HG03039 (cell line): ENCODE measurements around the gene SLC38A10.
A peak's percentile ranks its signal among the peaks of the same experiment; 100 is the strongest.

Experiments used
- ATAC-seq: cut with Tn5 transposase; IDR thresholded peaks from one replicate; pipeline ENCODE4 v1.9.1; 2021; ENCODE audit warnings: mild to moderate bottlenecking, moderate library complexity; ENCODE audit not compliant: unreplicated experiment

The SLC38A10 gene

DNA sequence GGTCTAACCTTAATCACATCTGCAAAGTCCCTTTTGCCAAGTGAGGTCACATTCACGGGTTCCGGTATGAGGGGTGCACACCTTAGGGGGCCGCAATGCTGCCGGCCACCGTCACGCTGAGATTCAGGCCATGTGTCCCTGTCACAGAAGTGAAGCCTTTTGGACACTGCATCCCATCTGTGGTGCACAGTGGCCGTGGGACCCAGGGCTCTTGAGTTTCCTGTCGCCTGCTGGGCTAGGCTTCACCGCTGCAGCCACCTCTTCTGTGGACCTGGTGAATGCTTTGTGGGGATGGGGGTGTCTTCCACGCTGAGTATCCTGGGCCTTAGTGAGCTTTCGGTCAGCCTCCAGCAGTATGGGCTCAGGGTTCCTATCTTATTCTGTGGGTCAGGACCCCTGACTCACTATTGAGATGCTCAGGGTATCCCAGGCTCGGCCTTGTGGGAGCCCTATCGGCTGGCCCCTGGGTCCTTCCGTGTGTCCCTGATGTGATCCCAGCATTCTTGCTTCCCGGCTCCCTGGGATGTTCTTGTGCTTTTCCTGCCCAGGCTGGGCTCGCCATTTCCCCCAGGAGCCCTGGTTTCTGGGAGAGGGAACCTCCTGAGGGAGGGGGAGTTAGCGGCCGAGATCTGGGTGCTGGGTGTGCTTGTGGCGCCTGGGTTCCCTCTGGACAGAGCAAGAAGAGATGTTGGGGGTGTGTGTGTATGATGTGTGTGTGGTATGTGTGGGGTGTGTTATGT is 4.9 kb upstream of the SLC38A10 start:
- ATAC-seq, result no peak

DNA sequence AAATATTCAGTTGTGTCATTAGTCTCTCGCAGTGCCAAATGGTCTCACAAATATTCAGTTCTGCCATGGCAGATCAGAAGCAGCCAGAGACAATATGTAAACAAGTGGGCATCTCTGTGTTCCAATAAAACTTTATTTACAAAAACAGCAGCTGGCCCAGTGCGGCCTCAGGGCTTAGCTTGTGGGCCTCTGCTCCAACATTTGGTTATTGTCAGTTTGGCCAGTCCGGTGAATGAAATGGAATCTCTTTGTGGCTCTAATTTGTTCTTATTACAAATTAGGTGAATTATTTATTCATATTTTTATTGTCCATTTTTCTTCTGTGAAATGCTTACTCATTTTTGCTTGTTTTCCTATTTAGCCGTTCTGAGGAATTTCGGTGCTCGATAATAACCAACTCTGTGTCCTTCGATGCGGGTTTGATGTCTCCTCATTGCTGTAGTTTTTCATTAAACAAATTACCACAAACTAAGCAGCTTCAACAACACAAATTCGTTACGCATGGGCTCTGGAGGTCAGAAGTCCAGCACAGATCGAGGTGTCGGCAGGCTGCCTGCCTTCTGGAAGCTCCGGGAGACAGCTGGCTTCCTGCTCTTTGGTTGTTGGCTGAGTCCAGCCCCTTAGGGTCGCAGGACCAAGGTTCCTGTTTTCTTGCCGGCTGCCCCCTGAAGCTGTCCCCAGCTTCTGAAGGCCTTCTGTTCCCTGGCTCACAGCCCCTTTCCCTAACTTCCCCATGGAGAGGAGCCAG is 4.1 kb upstream of the SLC38A10 start:
- no peak for ATAC-seq

DNA sequence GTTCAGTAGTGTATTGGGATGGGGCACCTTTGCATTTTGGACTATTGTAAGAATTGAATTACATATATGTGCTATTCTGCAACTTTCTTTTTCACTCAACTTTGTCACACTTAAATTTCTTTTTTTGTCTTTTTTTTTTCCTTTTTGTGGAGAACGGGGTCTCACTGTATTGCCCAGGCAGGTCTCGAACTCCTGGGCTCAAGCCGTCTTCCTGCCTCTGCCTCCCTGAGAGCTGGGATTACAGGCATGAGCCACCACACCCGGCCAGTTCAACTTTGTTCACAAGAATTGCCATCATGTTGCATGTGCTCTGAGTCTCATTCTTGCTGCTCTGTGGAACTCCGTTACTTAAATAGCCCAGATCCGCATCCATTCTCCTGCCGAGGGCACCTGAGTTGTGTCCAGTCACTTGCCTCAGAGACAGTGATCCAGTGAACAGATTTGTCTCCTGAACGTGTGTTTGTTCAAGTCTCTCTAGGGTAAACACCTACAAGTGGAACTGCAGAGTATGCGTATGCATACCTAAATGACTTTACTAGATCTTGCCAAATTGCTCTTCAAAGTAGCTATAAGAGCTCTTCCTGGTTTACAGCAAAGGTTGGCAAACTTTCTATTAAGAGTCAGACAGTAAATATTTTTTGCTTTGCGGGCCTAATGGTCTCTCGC is 3.4 kb upstream of the SLC38A10 start:
- ATAC-seq, result no peak

DNA sequence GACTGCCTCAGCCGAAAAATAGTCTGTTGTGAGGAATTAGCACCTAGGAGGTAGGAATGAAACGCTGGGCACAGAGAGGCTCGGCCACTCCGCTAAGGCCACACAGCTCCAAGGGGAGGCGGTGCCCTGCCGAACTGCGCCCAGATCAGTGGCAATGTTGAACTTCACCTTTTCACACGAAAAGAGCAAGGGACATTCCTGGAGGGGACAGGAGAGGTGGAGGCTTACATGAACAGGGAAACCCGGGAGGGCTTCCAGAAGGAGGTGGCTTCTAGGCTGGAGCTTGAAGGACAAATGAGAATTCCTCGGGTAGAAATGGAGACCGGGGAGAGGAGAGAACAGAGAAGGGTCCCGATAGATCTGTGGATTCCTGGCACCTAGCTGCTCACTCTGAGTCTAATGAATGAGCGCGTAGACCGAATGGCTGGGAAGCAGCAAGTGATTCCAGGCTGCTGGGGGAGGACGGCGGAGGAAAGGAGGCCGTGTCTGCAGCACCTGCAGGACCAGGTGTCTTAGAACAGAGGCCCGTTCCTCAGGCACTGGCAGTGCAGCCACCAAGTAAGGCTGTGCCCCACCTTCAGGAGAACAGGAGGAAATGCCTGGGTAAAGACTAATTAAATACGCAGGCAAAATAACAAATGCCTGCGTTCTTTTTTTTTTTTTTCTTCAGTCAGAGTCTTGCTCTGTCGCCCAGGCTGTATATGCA is 722 bp upstream of the SLC38A10 start:
- no peak for ATAC-seq

DNA sequence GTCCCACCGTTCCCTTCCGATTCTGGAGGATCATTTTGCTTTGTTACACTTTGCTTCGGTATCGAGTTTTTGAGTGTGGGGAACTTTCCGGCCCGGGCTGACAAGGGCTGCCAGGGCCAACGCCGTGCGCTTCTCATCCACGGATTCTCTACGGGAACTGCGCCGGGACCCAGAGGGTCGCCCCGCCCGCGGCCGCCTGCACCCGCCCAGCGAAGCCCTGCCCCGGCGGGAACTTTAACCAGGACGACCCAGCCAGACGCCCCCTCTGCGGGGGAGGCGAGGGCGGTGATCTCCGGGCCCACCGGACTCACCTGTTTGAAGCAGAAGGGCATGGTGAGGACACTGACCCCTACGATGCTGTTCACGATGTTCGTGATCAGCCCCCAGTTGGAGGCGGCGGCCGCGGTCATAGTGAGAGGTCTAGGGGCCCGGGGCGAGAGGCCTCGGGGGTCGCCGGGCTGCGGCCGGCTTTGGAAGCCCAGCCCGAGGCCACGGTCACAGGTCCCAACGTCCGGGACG is 536 bp downstream of the SLC38A10 start:
- peak; percentile 12 for ATAC-seq

DNA sequence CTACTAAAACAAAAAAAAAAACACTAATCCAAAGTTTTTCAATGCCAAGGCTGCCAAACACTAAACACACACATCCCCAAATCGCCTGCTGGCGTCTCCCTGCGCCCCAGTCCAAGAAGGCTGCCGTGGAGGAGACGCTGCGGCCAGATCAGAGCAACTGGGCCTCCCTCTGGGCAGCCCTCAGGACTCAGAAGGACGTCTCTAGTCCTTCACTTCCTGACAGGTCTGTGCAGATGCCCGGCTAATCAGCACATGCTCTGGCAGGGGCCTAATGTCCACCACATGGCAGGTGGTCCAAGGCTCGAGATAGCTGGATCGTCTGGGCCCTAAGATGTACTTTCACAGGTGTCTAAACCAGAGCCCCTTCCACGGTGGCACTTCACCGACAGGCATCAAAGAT is 2.7 kb downstream of the SLC38A10 start:
- ATAC-seq, result no peak

DNA sequence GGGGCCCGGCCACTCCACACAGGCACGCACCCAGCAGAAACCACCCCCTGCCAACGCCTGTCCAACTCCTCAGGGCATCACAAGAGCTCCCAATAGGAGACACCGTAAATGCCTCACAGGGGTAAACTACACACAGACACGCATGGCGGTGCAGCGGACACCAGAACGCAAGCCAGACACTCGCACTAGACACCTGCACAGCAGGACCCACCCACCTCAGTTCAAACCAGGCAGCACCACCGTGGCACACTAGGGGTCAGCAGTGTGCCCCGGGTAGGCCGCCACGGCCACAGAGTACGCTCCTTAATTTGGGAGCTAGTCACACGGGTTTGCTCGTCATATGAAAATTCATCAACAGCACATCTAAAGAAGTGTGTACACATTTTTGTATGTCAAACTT is 3.4 kb downstream of the SLC38A10 start:
- ATAC-seq, result no peak

DNA sequence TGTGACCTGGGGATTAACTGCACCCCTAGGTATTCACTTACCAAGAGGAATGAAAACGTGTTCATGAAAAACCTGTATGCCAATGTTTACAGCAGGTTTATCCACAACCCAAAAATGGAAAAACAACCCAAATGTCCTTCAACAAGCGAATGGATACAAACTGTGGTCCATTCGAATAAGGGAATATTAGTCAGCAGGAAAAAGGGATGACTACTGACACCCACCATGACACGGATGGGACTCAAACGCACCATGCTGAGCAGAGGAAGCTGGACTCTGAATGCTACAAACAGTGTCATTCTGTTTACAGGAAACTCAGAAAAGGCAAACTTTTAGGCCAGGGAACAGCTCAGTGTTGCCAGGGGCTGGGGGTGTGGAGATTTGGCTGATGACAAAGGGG is 4.9 kb downstream of the SLC38A10 start:
- ATAC-seq, result no peak

DNA sequence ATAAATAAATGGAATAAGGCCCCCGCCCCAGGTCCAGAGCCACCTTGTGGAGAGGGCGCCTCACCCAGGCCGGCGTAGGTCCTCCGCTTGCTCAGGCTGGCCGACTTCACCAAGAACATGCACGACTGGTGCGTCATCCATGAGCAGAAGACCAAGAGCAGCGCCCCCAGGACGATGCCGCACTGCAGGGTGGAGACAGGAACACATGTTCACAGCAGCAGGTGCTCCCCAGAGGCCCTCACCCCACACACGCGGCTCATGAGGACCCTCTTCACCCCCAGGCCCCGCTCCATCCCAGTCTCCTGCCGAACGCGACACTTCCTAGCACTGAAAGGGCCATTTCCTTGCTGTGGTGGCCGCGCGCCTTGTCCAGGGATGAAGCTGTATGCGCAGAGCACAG is 5.5 kb downstream of the SLC38A10 start:
- ATAC-seq, result no peak

DNA sequence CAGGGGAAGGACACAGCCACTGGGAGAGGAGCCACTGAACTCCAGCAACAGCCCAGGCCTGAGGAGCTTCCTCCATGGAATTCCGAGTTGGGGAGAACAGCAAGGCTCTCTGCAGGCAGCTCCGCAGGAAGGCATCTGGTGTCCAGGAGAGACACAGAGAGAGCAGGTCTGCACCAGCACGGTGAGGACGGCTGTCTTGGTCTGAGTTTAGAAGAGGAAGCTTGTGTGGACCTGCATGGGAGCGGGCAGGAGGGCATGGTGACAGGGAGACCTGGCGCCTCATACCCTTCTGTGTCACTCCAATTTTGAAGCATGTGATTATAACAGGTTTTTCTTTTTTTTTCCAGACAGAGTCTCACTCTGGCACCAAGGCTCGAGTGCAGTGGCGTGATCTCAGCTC is 6.4 kb downstream of the SLC38A10 start:
- ATAC-seq, result no peak

DNA sequence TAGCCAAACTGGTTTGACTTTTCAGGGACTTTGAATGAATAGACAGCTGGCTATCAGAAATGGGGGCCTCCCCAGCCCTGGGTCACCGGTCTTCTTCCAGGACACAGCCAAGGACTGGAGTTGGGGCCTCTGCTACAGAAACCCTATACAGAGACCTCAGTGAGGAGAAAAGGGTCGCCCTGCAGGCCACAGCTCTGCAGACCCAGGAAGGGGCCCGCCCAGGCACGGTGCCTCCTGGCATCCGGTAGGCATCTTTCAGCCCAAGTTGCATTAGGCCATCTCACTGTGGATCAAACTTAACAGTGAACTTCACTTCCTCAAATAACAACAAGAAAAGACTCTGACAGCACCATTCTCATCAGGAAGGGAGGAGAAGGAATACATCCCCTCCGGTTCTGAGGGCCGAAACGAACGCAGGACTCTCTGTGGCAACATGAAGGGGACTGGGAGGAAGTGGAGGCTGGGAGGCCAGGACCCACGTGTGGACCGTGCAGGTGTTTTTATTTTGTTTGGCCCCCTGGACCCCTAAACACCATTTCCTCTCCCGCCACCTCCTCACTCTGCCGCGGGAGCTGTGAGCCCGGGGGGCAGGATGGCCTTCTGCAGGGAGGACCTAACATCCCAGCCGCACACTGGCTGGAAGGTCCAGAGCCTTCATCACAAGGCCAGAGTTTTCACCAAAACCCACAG is 7.2 kb downstream of the SLC38A10 start:
- no peak for ATAC-seq

DNA sequence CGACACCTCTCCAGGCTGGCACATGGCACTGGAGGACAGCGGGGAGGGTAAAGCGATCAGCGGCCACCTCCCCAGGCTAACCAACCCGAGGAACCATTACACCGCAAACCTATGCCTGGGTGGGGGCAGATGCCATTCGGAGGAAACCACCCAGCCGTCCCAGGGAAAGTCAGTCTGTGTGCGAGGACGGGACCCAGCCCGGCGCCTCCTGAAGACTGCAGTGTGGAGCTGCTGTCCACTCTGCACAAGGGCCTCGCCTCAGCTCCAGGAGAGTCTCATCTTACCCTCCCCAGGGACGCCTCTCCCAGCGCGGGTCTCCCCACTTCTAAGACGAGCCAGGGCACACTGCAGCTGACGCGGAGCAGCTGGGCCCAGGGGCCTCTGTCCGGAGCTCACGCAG is 8.0 kb downstream of the SLC38A10 start:
- ATAC-seq, result no peak

DNA sequence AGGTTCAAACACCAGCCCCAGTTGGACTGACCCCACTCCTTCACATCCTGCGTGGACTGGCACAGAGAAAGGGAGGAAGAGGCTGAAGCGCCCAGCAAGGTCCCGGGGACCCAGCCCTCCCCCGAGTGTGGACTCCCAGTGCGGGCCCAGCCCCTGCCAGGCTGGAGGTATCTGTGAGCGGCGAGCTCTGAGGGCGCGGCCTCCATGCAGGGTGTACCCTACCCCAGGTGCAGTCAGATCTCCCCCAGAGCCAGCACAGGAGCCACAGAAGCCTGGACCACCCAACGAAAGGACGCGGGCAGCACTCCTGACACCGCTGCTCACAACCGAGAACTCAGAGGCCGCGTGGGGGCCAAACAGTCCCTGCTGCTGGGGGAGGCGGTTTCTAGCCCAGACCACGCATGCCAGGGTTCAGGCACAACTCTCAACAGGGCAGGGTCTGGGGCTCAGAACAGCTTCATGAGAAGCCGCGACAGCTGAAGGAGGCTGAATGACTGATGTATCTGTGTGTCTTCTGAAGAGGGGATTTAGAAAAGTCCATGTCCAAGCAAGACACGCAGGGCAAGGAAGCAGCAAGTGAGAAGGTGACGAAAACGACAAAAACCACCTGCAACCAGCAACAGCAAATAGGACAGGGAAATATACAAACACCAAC is 8.5 kb downstream of the SLC38A10 start:
- ATAC-seq, result no peak

DNA sequence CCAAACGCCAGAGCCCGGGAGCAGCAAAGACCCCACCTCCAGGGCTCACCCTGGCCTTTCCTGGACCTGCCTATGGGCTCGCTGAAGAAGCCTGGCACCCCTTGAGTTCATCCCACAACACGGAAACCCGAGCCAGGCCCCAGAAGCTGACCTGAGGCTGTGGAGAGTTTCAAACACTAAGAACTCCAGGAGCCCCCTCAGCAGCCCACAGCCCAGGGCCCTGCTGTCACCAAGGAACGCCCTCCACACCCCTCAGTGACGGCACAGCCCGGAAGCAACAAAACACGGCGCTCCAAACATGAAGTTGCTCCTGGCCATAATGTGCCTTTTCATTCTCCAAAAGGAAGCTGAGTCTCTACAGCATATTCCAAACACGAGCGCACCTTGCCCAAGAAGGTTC is 9.2 kb downstream of the SLC38A10 start:
- ATAC-seq, result no peak

DNA sequence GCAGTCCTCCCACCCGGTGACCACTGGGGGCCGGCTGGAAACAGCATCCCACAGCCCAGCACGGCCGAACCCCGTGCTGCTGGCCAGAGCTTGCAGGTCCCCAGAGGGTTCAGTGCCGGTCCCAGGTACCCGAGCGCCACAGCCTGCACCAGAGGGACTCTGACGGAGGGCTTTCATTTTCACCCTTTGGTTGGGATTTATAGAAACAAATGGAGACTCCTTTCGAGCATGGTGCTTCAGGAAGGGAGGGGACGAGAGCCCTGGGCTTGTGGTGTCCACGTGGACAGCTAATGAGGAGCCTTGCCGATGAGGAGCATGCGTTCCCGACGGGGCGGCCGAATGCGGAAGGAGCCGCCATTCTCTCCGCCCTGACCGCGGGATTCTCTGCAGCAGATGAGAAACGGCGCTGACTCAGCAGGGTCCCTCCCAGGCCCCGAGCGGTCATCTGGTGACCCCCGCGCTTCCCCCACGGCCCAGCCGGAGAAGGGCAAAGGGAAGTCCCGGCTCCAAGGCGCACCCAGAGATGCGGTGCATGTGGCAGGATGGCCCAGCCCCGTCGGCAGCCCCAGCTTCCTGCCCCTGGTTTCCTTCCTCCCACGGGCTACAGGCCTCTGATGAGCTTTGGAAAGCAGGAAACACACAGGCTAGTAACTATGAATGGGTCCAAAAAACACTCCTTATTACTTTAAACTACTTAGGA is 9.8 kb downstream of the SLC38A10 start:
- ATAC-seq, result no peak

DNA sequence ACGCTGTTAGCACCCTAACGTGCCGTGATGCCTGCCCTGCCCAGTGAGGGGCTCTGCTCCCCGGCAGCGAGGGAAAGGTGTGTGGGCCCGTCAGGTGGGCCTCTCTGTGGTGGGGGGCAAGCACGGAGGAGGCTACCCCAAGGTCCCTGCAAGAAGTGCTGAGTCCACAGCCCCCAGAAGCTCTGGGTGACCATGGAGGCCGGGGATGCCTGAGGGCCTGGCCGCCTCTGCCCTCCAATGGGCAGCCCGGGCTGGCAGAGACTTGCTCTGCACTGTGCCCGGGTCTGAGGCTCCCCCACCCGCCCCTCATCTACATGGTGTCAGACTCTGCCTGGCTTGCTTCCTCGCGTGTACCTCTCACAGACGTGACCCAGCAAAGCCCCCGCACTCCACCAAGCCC is 12.2 kb downstream of the SLC38A10 start:
- no peak for ATAC-seq

DNA sequence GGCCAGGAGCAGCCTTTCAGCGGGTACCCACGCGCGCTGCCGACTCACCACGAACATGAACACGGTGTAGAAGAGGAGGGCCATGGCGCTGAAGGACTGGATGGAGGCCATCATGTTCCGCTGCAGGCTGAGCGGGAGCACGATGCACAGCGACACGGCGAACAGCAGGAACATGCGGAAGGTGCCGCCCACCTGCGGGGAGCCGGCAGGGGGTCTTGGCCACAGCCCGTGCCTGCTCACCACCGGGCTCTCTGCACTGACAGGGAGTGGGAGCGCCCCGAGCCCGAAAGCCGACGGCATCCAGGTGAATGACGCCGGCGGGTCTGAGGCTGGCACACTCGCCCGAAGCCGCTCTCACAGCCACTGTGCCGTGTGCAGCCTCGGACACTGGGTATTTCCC is 13.0 kb downstream of the SLC38A10 start:
- ATAC-seq, result no peak

DNA sequence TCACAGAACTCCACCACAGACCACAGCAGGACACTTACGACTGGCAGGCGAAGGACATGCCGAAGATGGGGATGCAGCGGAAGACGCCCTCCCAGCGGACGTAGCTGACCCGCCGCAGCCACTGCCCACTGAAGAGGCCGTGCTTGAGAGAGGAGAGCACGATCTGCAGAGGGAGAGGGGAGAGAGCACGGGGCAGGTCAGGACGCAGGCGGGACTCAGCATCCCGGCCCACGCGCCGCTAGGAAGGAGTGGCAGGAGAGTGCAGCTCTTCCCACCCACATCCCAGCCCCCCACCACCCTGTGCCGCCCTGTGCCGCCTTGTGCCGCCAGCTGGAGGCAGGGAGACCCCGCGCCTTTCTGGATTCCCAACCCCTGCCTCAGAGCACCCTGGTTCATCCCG is 14.5 kb downstream of the SLC38A10 start:
- no peak for ATAC-seq
